HepG2 (cell line): Measurements from ENCODE around the gene STIMATE. TPM values are rescaled to one million over a fixed set of nuclear protein-coding genes. Genes with fewer than 3 reads are reported as not detected.

ENCODE experiments used
- ATAC-seq: fragments of 200-7000 bp; cut with Tn5 transposase; 3 replicates; pipeline ENCODE4 v1.9.1; 2020; ENCODE audit warnings: mild to moderate bottlenecking, moderate library complexity
- BruUV-seq: library from RNA; stranded (reverse); fragments of 400-500 nt; replicated peaks from 2 replicates; lab custom pipeline; 2021; lab: Mats Ljungman, UMichigan
- CTCF ChIA-PET: fragments of 300-600 bp; formaldehyde crosslinking; extraction: SDS; loops from one replicate; lab custom pipeline; 2021; ENCODE audit warnings: low total read pairs, inconsistent platforms, low intra/inter-chr PET ratio; lab: Yijun Ruan, JAX
- POLR2A ChIA-PET: fragments of 350-600 bp; sonication (Branson Sonifier 250); formaldehyde crosslinking; loops from one replicate; lab custom pipeline; 2020; ENCODE audit warnings: antibody characterized with exemption, inconsistent platforms; lab: Yijun Ruan, JAX
- DNase-seq: peaks from one replicate; pipeline ENCODE4 v3.0.0-alpha.2; 2015; ENCODE audit warnings: low spot score
- FAIRE-seq: peaks from 3 replicates; lab custom pipeline; 2011; peaks lifted over from hg19 to GRCh38; lab: Jason Lieb, UNC
- H2AFZ ChIP-seq: one replicate; pipeline ENCODE4 v1.6.1; 2011; ENCODE audit warnings: low read length, inconsistent platforms
- H3K27ac ChIP-seq: fragments of 300-600 bp; 3 replicates; pipeline ENCODE4 v1.8.0; 2011; ENCODE audit warnings: mixed run types, mild to moderate bottlenecking, mixed read lengths, low read length, inconsistent platforms; ENCODE audit not compliant: insufficient read depth; ENCODE audit errors: extremely low read length
- H3K27me3 ChIP-seq, 2 experiments: fragments of 200-600 bp in 1 of 2; 2 replicates in 1 of 2; 3 replicates in 1 of 2; pipeline versions ENCODE4 v1.6.0 to v1.8.0; 2011; ENCODE audit warnings: low read length in 2 of 2, mild to moderate bottlenecking in 2 of 2, moderate library complexity in 2 of 2, inconsistent platforms in 1 of 2; ENCODE audit not compliant: insufficient read depth in 2 of 2, control insufficient read depth in 1 of 2
- H3K36me3 ChIP-seq, 2 experiments: fragments of 200-600 bp in 1 of 2; replicated peaks in 1 of 2; 2 replicates in 1 of 2; 3 replicates in 1 of 2; pipeline versions ENCODE4 v1.5.1 to v1.8.0; 2011; ENCODE audit warnings: low read length in 2 of 2, inconsistent platforms in 1 of 2; ENCODE audit not compliant: insufficient read depth in 2 of 2, control insufficient read depth in 1 of 2
- H3K4me1 ChIP-seq: 2 replicates; pipeline ENCODE4 v1.5.1; 2012; ENCODE audit warnings: low read length, inconsistent platforms; ENCODE audit not compliant: insufficient read depth
- H3K4me2 ChIP-seq: 2 replicates; pipeline ENCODE4 v1.6.0; 2011; ENCODE audit warnings: low read depth, low read length, inconsistent platforms
- H3K4me3 ChIP-seq, 3 experiments: fragments of 200-600 bp in 1 of 3; sonication (generic), shearing (Covaris generic) in 1 of 3; replicated peaks in 1 of 3; 2 replicates each; pipeline ENCODE4 v1.5.1; 2011 to 2016; ENCODE audit warnings: low read length in 3 of 3, inconsistent platforms in 2 of 3, low read depth in 2 of 3, mild to moderate bottlenecking in 2 of 3, control low read depth in 1 of 3, mixed read lengths in 1 of 3; ENCODE audit not compliant: insufficient read depth in 1 of 3
- H3K79me2 ChIP-seq: one replicate; pipeline ENCODE4 v1.6.1; 2011; ENCODE audit warnings: low read length, inconsistent platforms; ENCODE audit not compliant: insufficient read depth
- H3K9ac ChIP-seq: 2 replicates; pipeline ENCODE4 v1.6.0; 2011; ENCODE audit warnings: mild to moderate bottlenecking, low read depth, low read length, inconsistent platforms; ENCODE audit not compliant: insufficient read depth
- H3K9me3 ChIP-seq: 2 replicates; pipeline ENCODE4 v1.5.1; 2012; ENCODE audit warnings: mild to moderate bottlenecking, low read length
- H4K20me1 ChIP-seq: 2 replicates; pipeline ENCODE4 v1.6.0; 2011; ENCODE audit warnings: inconsistent platforms, mild to moderate bottlenecking, low read length, moderate library complexity; ENCODE audit not compliant: insufficient read depth
- CBX1 ChIP-seq: IDR thresholded peaks from one replicate; pipeline ENCODE4 v1.6.1; 2016; ENCODE audit warnings: antibody characterized with exemption, low read depth
- CERS6 ChIP-seq: sonication (generic); formaldehyde crosslinking; IDR thresholded peaks from 2 replicates; pipeline ENCODE4 v1.5.0; 2020; ENCODE audit warnings: missing genetic modification reagents
- DMAP1 ChIP-seq: IDR thresholded peaks from 2 replicates; pipeline ENCODE4 v1.6.1; 2016
- FOXC1 ChIP-seq: sonication (generic); formaldehyde crosslinking; IDR thresholded peaks from 2 replicates; pipeline ENCODE4 v1.8.0; 2022; ENCODE audit warnings: mild to moderate bottlenecking, missing genetic modification reagents, borderline replicate concordance
- HDAC6 ChIP-seq: fragments of 200-600 bp; sonication (generic); IDR thresholded peaks from 2 replicates; pipeline ENCODE4 v1.7.0; 2017; ENCODE audit warnings: mild to moderate bottlenecking, antibody characterized with exemption, low read length, low read depth
- MAZ ChIP-seq, 2 experiments: sonication (generic) in 1 of 2; formaldehyde crosslinking in 1 of 2; IDR thresholded peaks; 2 replicates each; pipeline versions ENCODE4 v1.5.0 to v1.6.1; 2012 to 2020; ENCODE audit warnings: low read depth in 2 of 2, mild to moderate bottlenecking in 2 of 2, borderline replicate concordance in 1 of 2, improper control_type of control experiment in 1 of 2, low read length in 1 of 2, missing genetic modification reagents in 1 of 2, moderate library complexity in 1 of 2
- NFE2L1 ChIP-seq: sonication (generic); formaldehyde crosslinking; IDR thresholded peaks from 2 replicates; pipeline ENCODE4 v1.4.0; 2020; ENCODE audit warnings: missing genetic modification reagents, mild to moderate bottlenecking, borderline replicate concordance
- NR2F2 ChIP-seq: IDR thresholded peaks from 2 replicates; pipeline ENCODE4 v1.6.1; 2012; ENCODE audit warnings: low read depth, inconsistent platforms, borderline replicate concordance
- PBX3 ChIP-seq: sonication (generic); formaldehyde crosslinking; IDR thresholded peaks from 2 replicates; pipeline ENCODE4 v1.8.1; 2023; ENCODE audit warnings: missing genetic modification reagents, inconsistent platforms, borderline replicate concordance
- PHF5A ChIP-seq: IDR thresholded peaks from one replicate; pipeline ENCODE4 v1.6.1; 2018; ENCODE audit warnings: low read depth, missing genetic modification reagents; ENCODE audit not compliant: unreplicated experiment
- TIGD3 ChIP-seq: sonication (generic); formaldehyde crosslinking; IDR thresholded peaks from 2 replicates; pipeline ENCODE4 v1.5.1; 2020; ENCODE audit warnings: mild to moderate bottlenecking, missing genetic modification reagents, borderline replicate concordance
- TP53 ChIP-seq: sonication (generic); formaldehyde crosslinking; conservative IDR thresholded peaks from 2 replicates; pipeline ENCODE4 v1.4.0; 2020; ENCODE audit warnings: missing genetic modification reagents
- ZBTB4 ChIP-seq: sonication (generic); formaldehyde crosslinking; IDR thresholded peaks from 2 replicates; pipeline ENCODE4 v1.4.0; 2020; ENCODE audit warnings: missing genetic modification reagents, mild to moderate bottlenecking, borderline replicate concordance
- ZNF431 ChIP-seq: sonication (generic); formaldehyde crosslinking; IDR thresholded peaks from 2 replicates; pipeline ENCODE4 v1.9.0; 2022; ENCODE audit warnings: missing genetic modification reagents, low read depth, mild to moderate bottlenecking, borderline replicate concordance
- WGBS: methylation state at CpG from one replicate; pipeline ENCODE4 v1.1.6; 2017; ENCODE audit warnings: low lambda C conversion rate; 5-methylcytosine and 5-hydroxymethylcytosine counted together
- in situ Hi-C: cut with HindIII; loops from 2 replicates; pipeline ENCODE4 v1.10.0; 2017; ENCODE audit warnings: low pct_unique_long_range_greater_than_20kb; ENCODE audit not compliant: extremely low pct_ligation_motif_present
- intact Hi-C: fragments of 100-400 bp; cut with micrococcal nuclease; formaldehyde crosslinking; loops from one replicate; pipeline ENCODE4 v1.10.0; 2022; ENCODE audit not compliant: unreplicated experiment
- polyA plus RNA-seq, 8 experiments: library from polyadenylated mRNA; depleted of rRNA in 3 of 8; stranded (reverse) in 7 of 8; unstranded in 1 of 8; fragments of >200 nt; fragmentation: Illumina TruSeq in 4 of 8; extraction: Trizol in 4 of 8; gene quantifications; 2 replicates each; pipeline versions ENCODE4 v1.2.1 to v1.2.3, GENCODE V29; 2011 to 2016; ENCODE audit warnings: low read depth in 4 of 8, missing spikeins in 1 of 8, mixed read lengths in 1 of 8; ENCODE audit not compliant: insufficient read depth in 1 of 8
- total RNA-seq, 5 experiments: library from RNA; depleted of rRNA; stranded (reverse); fragments of >200 nt; fragmentation: Illumina TruSeq; extraction: Trizol; gene quantifications; 2 replicates each; pipeline ENCODE4 v1.2.3, GENCODE V29; 2016; ENCODE audit warnings: low read depth in 1 of 5

The STIMATE gene
- total and polyA plus RNA-seq, 2 of the 13 experiments (the other 11 are each of a cell fraction or from before 2014, with no cell fraction given), result 5.7 to 11.7 TPM

- ChIA-PET CTCF (no interaction called here), POLR2A (no interaction called here)
- WGBS, result 91% methylated on average over 6 of the region's 6 CpGs
- Histone ChIP-seq H3K79me2 (no peaks in the 10 kb centered on the region), H2AFZ (no peak overlapping the region), H3K27me3 (no peaks in the 10 kb centered on the region), H3K36me3 (peaks cover 6 to 40% of the 10 kb centered on the region in 2 experiments), H3K4me1 (no peaks in the 10 kb centered on the region), H4K20me1 (no peaks in the 10 kb centered on the region), H3K9ac (no peak overlapping the region), H3K4me2 (no peak overlapping the region), H3K4me3 (no peak overlapping the region), H3K27ac (no peak overlapping the region), H3K9me3 (no peaks in the 10 kb centered on the region)
- DNase-seq, result no peak
- FAIRE-seq, result no peak
- no TSS peak for BruUV-seq
- in situ Hi-C loops, result no loop called here
- intact Hi-C loops, result no loop called here
- ATAC-seq, result no peak
- TF ChIP-seq HDAC6 (no peak), CBX1 (no peak), DMAP1 (no peak), NR2F2 (no peak), MAZ (IDR thresholded peaks at IDR 0.05; ENCODE audit: borderline replicate concordance, low read depth, low read length) (no peak), MAZ (CRISPR knock-in tag; IDR thresholded peaks at IDR 0.05; ENCODE audit: low read depth) (no peak), ZBTB4 (CRISPR knock-in tag) (no peak), TP53 (no peak), PBX3 (no peak), FOXC1 (CRISPR knock-in tag) (no peak), ZNF431 (CRISPR knock-in tag) (no peak), CERS6 (CRISPR knock-in tag) (no peak), TIGD3 (CRISPR knock-in tag) (no peak), NFE2L1 (CRISPR knock-in tag) (no peak), PHF5A (CRISPR knock-in tag) (no peak)
Observed at GRCh38 chr3:52925405-52926313, 28.3 kb upstream of the STIMATE start.
